Mammary epithelial cell (primary cell): ENCODE results near the gene SKI.

Experiments used
- CTCF ChIP-seq, 2 donors: IDR thresholded peaks in 1 of 2; conservative IDR thresholded peaks in 1 of 2; 2 replicates each; pipeline ENCODE4 v1.5.1; 2011 to 2012; ENCODE audit warnings: inconsistent platforms in 2 of 2, low read length in 2 of 2, mild to moderate bottlenecking in 2 of 2, control low read depth in 1 of 2, low read depth in 1 of 2; ENCODE audit not compliant: insufficient read depth in 1 of 2; ENCODE audit errors: extremely low read depth in 1 of 2
- EZH2 ChIP-seq: IDR thresholded peaks from 2 replicates; pipeline ENCODE4 v1.6.1; 2012; ENCODE audit warnings: low read length, inconsistent platforms, borderline replicate concordance

- TF ChIP-seq CTCF (conservative IDR thresholded peaks at IDR 0.05 in 1 of 2, IDR thresholded peaks at IDR 0.05 in 1 of 2; ENCODE audit: extremely low read depth in 1 of 2, insufficient read depth in 1 of 2, low read depth in 1 of 2, low read length in 2 of 2) (no peak), EZH2 (no peak)
Observed at GRCh38 chr1:2295526-2295925, 67.4 kb downstream of the SKI start.
